Measurements from ENCODE around the gene RAMACL.

Gene RAMACL

GRCh38 chr6:166581091-166581511 lies 5.4 kb downstream of the RAMACL start:
- DNase-seq (ENCODE audit: insufficient read length) (no peak), FAIRE-seq (no peak)
- no peak for TF ChIP-seq POLR2AphosphoS5 (IDR thresholded peaks at IDR 0.05; ENCODE audit: low read depth, low read length)
- TF ChIP-seq TAF1 (IDR thresholded peaks at IDR 0.05; ENCODE audit: borderline replicate concordance, low read depth, low read length), result no peak
- no peak for TF ChIP-seq POLR2A (IDR thresholded peaks at IDR 0.05; ENCODE audit: low read depth, low read length)

- DNase-seq (ENCODE audit: insufficient read length) (no peak), FAIRE-seq (no peak)
- no peak for TF ChIP-seq TAF1 (IDR thresholded peaks at IDR 0.05; ENCODE audit: borderline replicate concordance, low read depth, low read length)
- no peak for TF ChIP-seq POLR2AphosphoS5 (IDR thresholded peaks at IDR 0.05; ENCODE audit: low read depth, low read length)
- no peak for TF ChIP-seq POLR2A (IDR thresholded peaks at IDR 0.05; ENCODE audit: low read depth, low read length)
These were observed 6.1 kb downstream of the RAMACL start for GRCh38 chr6:166580076-166581050.

- TF ChIP-seq TAF1 (IDR thresholded peaks at IDR 0.05; ENCODE audit: borderline replicate concordance, low read depth, low read length) (no peak), POLR2A (IDR thresholded peaks at IDR 0.05; ENCODE audit: low read depth, low read length) (no peak), POLR2AphosphoS5 (IDR thresholded peaks at IDR 0.05; ENCODE audit: low read depth, low read length) (no peak)
- no peak for DNase-seq (ENCODE audit: insufficient read length)
- FAIRE-seq, result no peak
These were observed 7.1 kb downstream of the RAMACL start for GRCh38 chr6:166579237-166579850.

- TF ChIP-seq POLR2A (IDR thresholded peaks at IDR 0.05; ENCODE audit: low read depth, low read length) (no peak), TAF1 (IDR thresholded peaks at IDR 0.05; ENCODE audit: borderline replicate concordance, low read depth, low read length) (no peak), POLR2AphosphoS5 (IDR thresholded peaks at IDR 0.05; ENCODE audit: low read depth, low read length) (no peak)
- FAIRE-seq (no peak), DNase-seq (ENCODE audit: insufficient read length) (no peak)
These were observed 7.8 kb downstream of the RAMACL start for GRCh38 chr6:166578536-166579236.

- FAIRE-seq (no peak), DNase-seq (ENCODE audit: insufficient read length) (no peak)
- TF ChIP-seq POLR2A (IDR thresholded peaks at IDR 0.05; ENCODE audit: low read depth, low read length) (no peak), TAF1 (IDR thresholded peaks at IDR 0.05; ENCODE audit: borderline replicate concordance, low read depth, low read length) (no peak), POLR2AphosphoS5 (IDR thresholded peaks at IDR 0.05; ENCODE audit: low read depth, low read length) (no peak)
These were observed 11.3 kb downstream of the RAMACL start for GRCh38 chr6:166575205-166575604.

GRCh38 chr6:166573511-166574216 lies 12.8 kb downstream of the RAMACL start:
- no peak for DNase-seq (ENCODE audit: insufficient read length)
- TF ChIP-seq POLR2AphosphoS5 (IDR thresholded peaks at IDR 0.05; ENCODE audit: low read depth, low read length) (no peak), POLR2A (IDR thresholded peaks at IDR 0.05; ENCODE audit: low read depth, low read length) (no peak), TAF1 (IDR thresholded peaks at IDR 0.05; ENCODE audit: borderline replicate concordance, low read depth, low read length) (no peak)
- no peak for FAIRE-seq

GRCh38 chr6:166572370-166573261 lies 13.9 kb downstream of the RAMACL start:
- no peak for TF ChIP-seq POLR2A (IDR thresholded peaks at IDR 0.05; ENCODE audit: low read depth, low read length)
- TF ChIP-seq POLR2AphosphoS5 (IDR thresholded peaks at IDR 0.05; ENCODE audit: low read depth, low read length), result no peak
- TF ChIP-seq TAF1 (IDR thresholded peaks at IDR 0.05; ENCODE audit: borderline replicate concordance, low read depth, low read length), result no peak
- DNase-seq (ENCODE audit: insufficient read length) (no peak), FAIRE-seq (no peak)

GRCh38 chr6:166570929-166571713 lies 15.4 kb downstream of the RAMACL start:
- DNase-seq (ENCODE audit: insufficient read length), result no peak
- TF ChIP-seq TAF1 (IDR thresholded peaks at IDR 0.05; ENCODE audit: borderline replicate concordance, low read depth, low read length) (no peak), POLR2AphosphoS5 (IDR thresholded peaks at IDR 0.05; ENCODE audit: low read depth, low read length) (no peak), POLR2A (IDR thresholded peaks at IDR 0.05; ENCODE audit: low read depth, low read length) (no peak)
- no peak for FAIRE-seq

GRCh38 chr6:166569206-166569605 lies 17.3 kb downstream of the RAMACL start:
- no peak for DNase-seq (ENCODE audit: insufficient read length)
- TF ChIP-seq POLR2A (IDR thresholded peaks at IDR 0.05; ENCODE audit: low read depth, low read length) (no peak), TAF1 (IDR thresholded peaks at IDR 0.05; ENCODE audit: borderline replicate concordance, low read depth, low read length) (no peak), POLR2AphosphoS5 (IDR thresholded peaks at IDR 0.05; ENCODE audit: low read depth, low read length) (no peak)
- no peak for FAIRE-seq
